Activated CD4-positive, alpha-beta memory T cell treated with anti-CD3 and anti-CD28 coated beads, Interleukin-2, amount 10 ng/mL, durations not matched to agents 7 days and 5 days (primary cell): ENCODE measurements around the gene CCNB2. TPM values are rescaled to one million over a fixed set of nuclear protein-coding genes. Genes with fewer than 3 reads are reported as not detected.
"Not testable (repeated sequence)": the region's sequence is repeated elsewhere in the genome, so short reads cannot be mapped to it uniquely, and the experiment has no call there.

Experiments used
- CTCF ChIA-PET: fragments of 350-600 bp; sonication (Branson Sonifier 250); formaldehyde crosslinking; loops from one replicate; lab custom pipeline; 2021; ENCODE audit warnings: antibody characterized with exemption, inconsistent platforms; lab: Charles Lee
- POLR2A ChIA-PET: fragments of 350-600 bp; sonication (Branson Sonifier 250); formaldehyde crosslinking; loops from one replicate; lab custom pipeline; 2021; ENCODE audit warnings: antibody characterized with exemption; lab: Charles Lee
- DNase-seq: peaks from one replicate; pipeline ENCODE4 v3.0.0-alpha.2; 2020
- H3K27ac Mint-ChIP-seq: one replicate; pipeline ENCODE4 v1.8.0; 2021; ENCODE audit warnings: mild to moderate bottlenecking, mixed read lengths
- H3K27me3 Mint-ChIP-seq: one replicate; pipeline ENCODE4 v1.8.0; 2021; ENCODE audit warnings: mixed read lengths
- H3K36me3 Mint-ChIP-seq: one replicate; pipeline ENCODE4 v1.8.0; 2021; ENCODE audit warnings: low read depth, mixed read lengths
- H3K4me1 Mint-ChIP-seq: one replicate; pipeline ENCODE4 v1.8.0; 2021; ENCODE audit warnings: mixed read lengths
- H3K4me3 Mint-ChIP-seq: one replicate; pipeline ENCODE4 v1.8.0; 2021; ENCODE audit warnings: mild to moderate bottlenecking, mixed read lengths
- H3K9me3 Mint-ChIP-seq: one replicate; pipeline ENCODE4 v1.8.0; 2021; ENCODE audit warnings: mixed read lengths
- total RNA-seq, 2 experiments: library from RNA; stranded (reverse); gene quantifications; one replicate each; pipeline ENCODE4 v1.2.3, GENCODE V29; 2021

CCNB2 gene
- total RNA-seq, 2 experiments from 2014 or later = 92.5 to 96.3 TPM

DNA sequence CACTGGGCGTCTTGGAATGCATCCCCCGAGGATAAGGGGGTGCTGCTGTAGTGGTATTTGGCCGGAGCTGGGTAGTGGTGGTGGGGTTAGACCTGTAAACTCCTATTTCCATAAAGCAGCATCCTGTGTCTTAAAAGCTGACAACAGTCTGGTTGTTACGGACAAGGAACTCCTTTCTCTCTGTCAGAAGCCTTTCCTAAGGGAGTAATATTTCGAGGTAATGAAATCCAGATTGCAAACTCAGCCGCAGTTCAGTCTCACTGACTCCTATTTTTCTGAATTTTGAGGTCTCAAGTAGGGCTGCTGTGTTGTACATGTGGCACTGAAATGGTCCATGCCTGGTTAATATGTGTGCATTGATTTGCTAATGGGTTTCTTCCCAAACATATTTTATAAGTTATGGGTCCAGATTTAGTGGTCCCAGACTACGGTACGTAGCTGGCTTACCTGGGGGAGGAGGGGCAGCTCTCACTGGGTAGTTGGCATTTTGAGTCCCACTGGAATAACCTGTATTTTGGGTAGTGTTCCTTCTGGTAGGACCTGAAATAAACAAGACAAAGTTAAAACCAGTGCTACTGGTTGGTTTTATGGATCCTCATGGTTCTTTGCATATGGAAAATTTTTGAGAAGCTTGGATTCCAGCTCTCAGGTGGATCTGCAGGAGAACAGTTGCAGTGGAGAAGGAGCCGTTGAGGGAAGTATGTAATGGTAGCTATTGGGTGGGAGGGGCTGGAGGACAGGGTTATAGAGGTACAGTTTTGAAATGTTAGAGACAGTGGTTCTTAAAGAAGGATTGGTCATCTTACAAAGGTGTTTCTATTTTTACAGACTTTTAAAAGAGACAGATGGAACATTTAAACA lies 53.1 kb downstream of the CCNB2 start:
- CTCF ChIA-PET = interaction anchor here (1.4 kb wide), 1 partner anchor 371 kb away, joined by 5 read pairs; no protein-coding TSS in a partner anchor
- POLR2A ChIA-PET = no interaction called here

GRCh38 chr15:59158701-59159034 lies 53.7 kb downstream of the CCNB2 start:
- no peak for DNase-seq
- H3K4me1 Mint-ChIP-seq = no peaks in the 10 kb centered on the region
- no peak overlapping the region for H3K4me3 Mint-ChIP-seq
- POLR2A ChIA-PET = no interaction called here
- no peaks in the 10 kb centered on the region for H3K27me3 Mint-ChIP-seq
- no peaks in the 10 kb centered on the region for H3K9me3 Mint-ChIP-seq
- H3K36me3 Mint-ChIP-seq = peaks cover 3% of the 10 kb centered on the region
- CTCF ChIA-PET = interaction anchor here (1.4 kb wide), 1 partner anchor 371 kb away, joined by 5 read pairs; no protein-coding TSS in a partner anchor
- no peak overlapping the region for H3K27ac Mint-ChIP-seq

More for the DNA sequence above, 53.1 kb downstream of the CCNB2 start:
- Mint-ChIP-seq H3K36me3 (peaks cover 3% of the 10 kb centered on the region), H3K4me3 (no peak overlapping the region), H3K4me1 (no peaks in the 10 kb centered on the region), H3K27ac (no peak overlapping the region), H3K9me3 (no peaks in the 10 kb centered on the region), H3K27me3 (no peaks in the 10 kb centered on the region)
- no peak for DNase-seq

DNA sequence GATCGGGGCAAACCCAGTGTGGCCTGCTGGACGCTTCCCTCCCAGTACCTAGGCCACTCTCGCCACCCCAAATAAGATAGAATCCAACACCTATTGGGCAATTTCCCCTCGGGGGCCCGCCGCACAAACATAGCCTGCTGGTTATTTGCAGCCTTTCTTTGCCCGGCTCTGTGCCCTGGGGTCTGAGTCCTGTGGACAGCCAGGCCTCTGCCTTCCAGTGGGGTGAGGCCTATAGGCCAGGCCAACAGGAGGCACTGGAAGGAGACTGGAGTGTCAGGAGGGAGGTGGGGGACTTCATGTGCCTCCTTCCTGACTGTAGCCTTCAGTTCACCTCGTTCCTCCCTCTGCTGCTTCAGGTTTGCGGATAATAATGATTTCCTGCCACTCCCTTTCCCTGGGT lies 54.3 kb downstream of the CCNB2 start:
- POLR2A ChIA-PET = no interaction called here
- Mint-ChIP-seq H3K4me1 (no peaks in the 10 kb centered on the region), H3K36me3 (peaks cover 3% of the 10 kb centered on the region), H3K27ac (no peak overlapping the region), H3K9me3 (no peaks in the 10 kb centered on the region), H3K4me3 (no peak overlapping the region), H3K27me3 (no peaks in the 10 kb centered on the region)
- CTCF ChIA-PET = interaction anchor here (1.4 kb wide), 1 partner anchor 370 kb away, joined by 5 read pairs; no protein-coding TSS in a partner anchor
- DNase-seq = no peak

DNA sequence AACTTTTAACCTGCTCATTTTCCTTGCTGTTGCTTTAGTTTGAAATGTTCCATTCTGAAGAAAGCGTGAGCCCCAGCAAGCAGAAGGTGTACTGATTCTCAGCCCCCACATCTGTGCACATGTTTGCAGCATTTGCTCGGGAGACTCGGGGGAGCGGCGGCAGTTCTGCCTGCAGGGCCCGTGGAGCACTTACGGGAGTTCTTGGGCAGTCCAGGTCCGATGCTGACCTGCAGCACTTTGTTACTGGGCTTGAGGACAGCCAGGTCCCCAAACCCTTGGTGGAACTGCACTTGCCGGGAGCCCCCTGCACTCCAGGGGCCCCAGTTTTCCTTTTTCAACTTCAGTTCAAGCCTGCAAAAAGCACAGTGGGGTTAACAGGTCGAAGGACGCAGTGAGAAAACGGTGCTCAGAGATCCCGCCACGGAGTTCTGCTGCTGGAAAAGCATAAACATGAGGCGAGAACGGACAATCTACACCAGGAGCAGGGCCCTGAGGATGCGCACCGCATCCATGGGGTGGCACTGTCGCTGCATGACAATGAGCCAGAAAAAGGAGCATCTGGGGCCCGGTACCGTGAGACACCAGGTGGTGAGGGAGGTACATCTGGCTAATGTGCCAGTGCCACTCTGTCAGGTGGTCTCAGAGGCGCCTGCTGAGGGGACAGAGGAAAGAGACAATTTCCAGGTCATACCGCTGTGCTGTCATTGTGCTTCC lies 56.1 kb downstream of the CCNB2 start:
- Mint-ChIP-seq H3K27ac (no peak overlapping the region), H3K27me3 (no peaks in the 10 kb centered on the region), H3K4me1 (peaks cover 11% of the 10 kb centered on the region), H3K36me3 (peaks cover 9% of the 10 kb centered on the region), H3K9me3 (no peaks in the 10 kb centered on the region), H3K4me3 (no peak overlapping the region)
- CTCF ChIA-PET = interaction anchor here (0.9 to 2.1 kb wide), 7 partner anchors 9 to 368 kb away, joined by 3 to 13 read pairs (median 4); no protein-coding TSS in a partner anchor
- DNase-seq = peak; percentile 42
- POLR2A ChIA-PET = no interaction called here

DNA sequence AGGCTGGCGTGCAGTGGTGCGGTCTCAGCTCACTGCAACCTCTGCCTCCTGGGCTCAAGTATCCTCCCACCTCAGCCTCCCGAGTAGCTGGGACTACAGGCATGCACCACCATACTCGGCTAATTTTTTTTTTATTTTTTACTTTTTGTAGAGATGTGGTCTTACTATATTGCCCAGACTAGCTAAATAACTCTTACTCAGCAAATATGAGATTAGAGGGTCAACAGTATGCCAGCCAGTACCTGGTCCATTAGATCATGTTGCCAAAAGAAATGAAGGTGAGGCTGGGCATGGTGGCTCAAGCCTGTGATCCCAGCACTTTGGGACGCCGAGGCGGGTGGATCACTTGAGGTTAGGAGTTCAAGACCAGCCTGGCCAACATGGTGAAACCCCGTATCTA lies 57.1 kb downstream of the CCNB2 start:
- POLR2A ChIA-PET, H3K27me3 Mint-ChIP-seq, H3K27ac Mint-ChIP-seq, H3K4me3 Mint-ChIP-seq, H3K9me3 Mint-ChIP-seq, DNase-seq, H3K36me3 Mint-ChIP-seq: not testable (repeated sequence)
- peaks cover 14% of the 10 kb centered on the region for H3K4me1 Mint-ChIP-seq
- CTCF ChIA-PET = interaction anchor here (0.7 to 2.1 kb wide), 9 partner anchors 8 to 367 kb away, joined by 3 to 13 read pairs (median 4); no protein-coding TSS in a partner anchor

- ChIA-PET POLR2A (interaction anchor here (1.0 kb wide), 2 partner anchors 9 to 108 kb away, joined by 3 read pairs; no protein-coding TSS in a partner anchor), CTCF (interaction anchor here (0.9 to 2.4 kb wide), 6 partner anchors 9 to 367 kb away, joined by 3 to 11 read pairs (median 3); no protein-coding TSS in a partner anchor)
- Mint-ChIP-seq H3K4me3 (no peak overlapping the region), H3K4me1 (peaks cover 32% of the 10 kb centered on the region), H3K27ac (peak overlapping the region; percentile 45), H3K9me3 (no peaks in the 10 kb centered on the region), H3K36me3 (peaks cover 8% of the 10 kb centered on the region), H3K27me3 (no peaks in the 10 kb centered on the region)
- DNase-seq = no peak
These were observed 60.8 kb downstream of the CCNB2 start for GRCh38 chr15:59165726-59166125.

GRCh38 chr15:59166166-59166565 lies 61.2 kb downstream of the CCNB2 start:
- ChIA-PET POLR2A (interaction anchor here (1.0 kb wide), 2 partner anchors 8 to 108 kb away, joined by 3 read pairs; no protein-coding TSS in a partner anchor), CTCF (interaction anchor here (1.1 to 2.4 kb wide), 6 partner anchors 8 to 367 kb away, joined by 3 to 11 read pairs (median 4); no protein-coding TSS in a partner anchor)
- peaks cover 8% of the 10 kb centered on the region for H3K36me3 Mint-ChIP-seq

DNA sequence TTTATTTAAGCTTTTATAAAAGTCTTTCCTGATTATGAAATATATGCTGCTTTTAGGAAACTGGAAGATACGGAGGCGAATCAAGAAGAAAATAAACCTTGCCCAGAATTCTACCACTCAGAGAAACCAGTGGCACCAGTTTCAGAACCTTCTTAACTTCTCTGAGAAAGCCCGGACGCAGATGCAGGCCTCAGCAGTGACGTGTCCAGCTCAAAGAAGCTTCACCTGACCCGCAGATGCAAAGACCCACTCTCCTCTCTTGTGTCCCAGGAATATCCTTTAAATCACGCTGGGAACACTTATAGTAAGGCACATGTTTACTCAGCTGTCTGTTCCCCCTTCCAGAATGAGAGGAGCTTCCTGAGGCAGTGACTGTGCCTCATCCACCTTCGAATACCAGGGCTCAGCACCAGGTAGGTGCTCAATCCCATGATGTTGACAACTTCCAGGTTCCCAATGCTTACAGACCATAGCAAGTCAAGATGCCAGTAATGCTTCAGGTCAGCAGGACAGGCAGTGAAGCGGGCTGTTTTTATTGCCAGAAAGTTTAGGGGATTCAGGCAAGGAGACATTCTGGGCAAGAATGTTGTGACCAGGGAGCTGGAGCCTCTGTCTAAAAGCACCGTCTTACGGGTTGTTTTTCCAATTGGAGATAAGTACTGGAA lies 61.8 kb downstream of the CCNB2 start:
- Mint-ChIP-seq H3K36me3 (peaks cover 8% of the 10 kb centered on the region), H3K4me1 (peaks cover 32% of the 10 kb centered on the region), H3K27ac (no peak overlapping the region), H3K4me3 (no peak overlapping the region), H3K27me3 (no peaks in the 10 kb centered on the region), H3K9me3 (no peaks in the 10 kb centered on the region)
- CTCF ChIA-PET = interaction anchor here (0.6 to 2.4 kb wide), 5 partner anchors 8 to 366 kb away, joined by 3 to 11 read pairs (median 4); no protein-coding TSS in a partner anchor
- POLR2A ChIA-PET = interaction anchor here (1.0 kb wide), 1 partner anchor 8 kb away, joined by 3 read pairs; no protein-coding TSS in a partner anchor
- DNase-seq = no peak

More at GRCh38 chr15:59166166-59166565, 61.2 kb downstream of the CCNB2 start:
- no peak for DNase-seq
- Mint-ChIP-seq H3K9me3 (no peaks in the 10 kb centered on the region), H3K27me3 (no peaks in the 10 kb centered on the region), H3K4me1 (peaks cover 32% of the 10 kb centered on the region), H3K4me3 (no peak overlapping the region), H3K27ac (peak overlapping the region; percentile 45)

- Mint-ChIP-seq H3K36me3 (peaks cover 8% of the 10 kb centered on the region), H3K9me3 (no peaks in the 10 kb centered on the region), H3K27ac (no peak overlapping the region), H3K4me3 (no peak overlapping the region), H3K4me1 (peaks cover 32% of the 10 kb centered on the region), H3K27me3 (no peaks in the 10 kb centered on the region)
- POLR2A ChIA-PET = no interaction called here
- CTCF ChIA-PET = interaction anchor here (1.1 kb wide), 1 partner anchor 360 kb away, joined by 4 read pairs; no protein-coding TSS in a partner anchor
- no peak for DNase-seq
These were observed 63.6 kb downstream of the CCNB2 start for GRCh38 chr15:59168536-59168935.

DNA sequence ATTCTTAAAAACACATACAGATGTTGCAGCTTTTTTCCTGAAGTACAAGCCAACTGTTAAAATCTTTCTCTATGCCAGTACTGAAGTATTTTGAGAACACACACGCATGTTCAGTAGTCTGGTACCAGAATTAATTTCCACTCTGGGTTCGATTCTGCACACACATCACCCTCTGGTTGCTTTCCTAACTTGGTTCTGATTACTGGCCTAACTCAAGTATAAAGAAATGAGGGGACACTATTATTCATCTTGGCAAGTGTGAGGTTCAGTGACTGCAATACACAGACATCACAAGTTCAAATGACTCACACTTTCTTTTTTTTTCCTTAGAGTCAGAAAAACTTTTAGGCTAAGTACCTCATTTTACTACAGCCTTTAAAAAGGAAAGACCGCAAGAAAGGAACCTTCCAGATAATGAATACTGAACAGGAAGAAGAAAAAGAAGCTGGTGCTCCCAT lies 64.3 kb downstream of the CCNB2 start:
- Mint-ChIP-seq H3K27ac (peak overlapping the region; percentile 11), H3K4me3 (no peak overlapping the region), H3K27me3 (no peaks in the 10 kb centered on the region), H3K4me1 (peaks cover 32% of the 10 kb centered on the region), H3K36me3 (peaks cover 8% of the 10 kb centered on the region), H3K9me3 (no peaks in the 10 kb centered on the region)
- DNase-seq = no peak
- POLR2A ChIA-PET = no interaction called here
- CTCF ChIA-PET = interaction anchor here (1.1 to 1.6 kb wide), 4 partner anchors 31 to 359 kb away, joined by 3 to 4 read pairs (median 4); no protein-coding TSS in a partner anchor

DNA sequence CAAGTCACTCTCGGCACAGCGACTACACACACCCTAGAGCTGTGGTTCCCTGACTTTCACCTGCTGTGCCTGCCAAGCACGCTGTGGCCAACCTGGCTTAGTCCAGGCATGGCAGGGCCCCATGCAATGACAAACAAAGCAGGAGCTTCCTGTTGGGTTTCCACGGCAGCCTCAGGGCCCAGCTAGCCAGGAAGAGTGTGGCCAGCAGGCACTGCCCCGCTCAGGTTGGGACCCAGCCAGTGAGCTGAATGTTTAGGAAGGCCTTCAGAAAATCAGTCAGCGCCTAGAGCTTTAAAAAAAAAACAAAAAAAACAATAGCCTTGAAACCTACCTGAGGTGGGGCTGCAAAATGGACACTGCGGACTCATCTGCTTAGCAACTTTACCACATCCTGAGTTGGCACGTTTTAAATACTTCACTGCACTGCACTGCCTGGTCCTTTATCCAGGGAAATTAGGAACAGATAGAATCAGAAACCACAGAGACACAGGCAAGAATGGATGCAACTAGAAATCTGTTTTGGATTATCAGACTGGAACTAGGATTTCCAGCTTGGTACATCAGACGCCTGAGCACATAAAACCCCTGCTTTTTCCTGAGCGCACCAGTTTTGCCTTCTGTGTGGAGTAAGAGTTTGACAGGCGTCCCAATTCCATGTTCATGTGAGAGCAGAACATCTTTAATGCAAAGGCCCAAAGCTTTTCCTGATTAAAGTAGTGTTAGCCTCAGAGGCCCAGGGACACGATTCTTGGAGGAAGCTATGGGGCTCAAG lies 65.5 kb downstream of the CCNB2 start:
- no peaks in the 10 kb centered on the region for H3K9me3 Mint-ChIP-seq
- no peaks in the 10 kb centered on the region for H3K27me3 Mint-ChIP-seq
- H3K36me3 Mint-ChIP-seq = peaks cover 2% of the 10 kb centered on the region
- DNase-seq = no peak
- ChIA-PET CTCF (interaction anchor here (0.6 to 1.6 kb wide), 7 partner anchors 8 to 427 kb away, joined by 3 to 5 read pairs (median 4); no protein-coding TSS in a partner anchor), POLR2A (interaction anchor here (1.0 kb wide), 1 partner anchor 190 kb away, joined by 4 read pairs; no protein-coding TSS in a partner anchor)
- no peak overlapping the region for H3K27ac Mint-ChIP-seq
- H3K4me3 Mint-ChIP-seq = no peak overlapping the region
- peaks cover 32% of the 10 kb centered on the region for H3K4me1 Mint-ChIP-seq
